WTC11 (cell line): Measurements from ENCODE around the gene DIO3. TPM values are rescaled to one million over a fixed set of nuclear protein-coding genes. Genes with fewer than 3 reads are reported as not detected.

Source experiments
- ATAC-seq: fragments of 200-7000 bp; cut with Tn5 transposase; 2 replicates; pipeline ENCODE4 v1.10.0; 2021; ENCODE audit warnings: mild to moderate bottlenecking, moderate library complexity
- CTCF ChIA-PET: fragments of 300-600 bp; sonication (Branson Sonifier 250); formaldehyde crosslinking; loops from one replicate; lab custom pipeline; 2021; ENCODE audit warnings: antibody characterized with exemption; lab: Charles Lee
- POLR2A ChIA-PET: fragments of 350-600 bp; sonication (Branson Sonifier 250); formaldehyde crosslinking; loops from one replicate; lab custom pipeline; 2021; ENCODE audit warnings: antibody characterized with exemption; lab: Charles Lee
- DNase-seq: peaks from one replicate; pipeline ENCODE4 v3.0.0; 2021; ENCODE audit warnings: low spot score
- H3K27ac Mint-ChIP-seq: 2 replicates; pipeline ENCODE4 v1.8.0; 2021; ENCODE audit warnings: mixed read lengths
- H3K27me3 Mint-ChIP-seq: 2 replicates; pipeline ENCODE4 v1.8.0; 2021; ENCODE audit warnings: low read depth, mild to moderate bottlenecking, moderate library complexity, mixed read lengths
- H3K36me3 Mint-ChIP-seq: 2 replicates; pipeline ENCODE4 v1.8.0; 2021; ENCODE audit warnings: mixed read lengths
- H3K4me1 Mint-ChIP-seq: 2 replicates; pipeline ENCODE4 v1.8.0; 2022; ENCODE audit warnings: mixed read lengths
- H3K4me3 Mint-ChIP-seq: 2 replicates; pipeline ENCODE4 v1.8.0; 2021; ENCODE audit warnings: mild to moderate bottlenecking, moderate library complexity, mixed read lengths
- H3K9me3 Mint-ChIP-seq: 2 replicates; pipeline ENCODE4 v1.8.0; 2021; ENCODE audit warnings: mixed read lengths
- AFF4 ChIP-seq: sonication (generic); formaldehyde crosslinking; IDR thresholded peaks from 2 replicates; pipeline ENCODE4 v1.8.1; 2023; ENCODE audit warnings: mild to moderate bottlenecking, missing genetic modification reagents, borderline replicate concordance
- E2F4 ChIP-seq: sonication (generic); formaldehyde crosslinking; IDR thresholded peaks from 2 replicates; pipeline ENCODE4 v1.8.1; 2022; ENCODE audit warnings: low read depth, mild to moderate bottlenecking, moderate library complexity, missing genetic modification reagents, borderline replicate concordance
- ETV6 ChIP-seq: sonication (generic); formaldehyde crosslinking; IDR thresholded peaks from 2 replicates; pipeline ENCODE4 v1.8.1; 2022; ENCODE audit warnings: mild to moderate bottlenecking, missing genetic modification reagents
- FOXJ3 ChIP-seq: sonication (generic); formaldehyde crosslinking; IDR thresholded peaks from 2 replicates; pipeline ENCODE4 v1.9.0; 2021; ENCODE audit warnings: missing genetic modification reagents, mild to moderate bottlenecking, borderline replicate concordance
- MLX ChIP-seq: sonication (generic); formaldehyde crosslinking; IDR thresholded peaks from 2 replicates; pipeline ENCODE4 v1.8.1; 2023; ENCODE audit warnings: mild to moderate bottlenecking, missing genetic modification reagents, moderate library complexity
- NR1H2 ChIP-seq: sonication (generic); formaldehyde crosslinking; IDR thresholded peaks from 2 replicates; pipeline ENCODE4 v1.9.0; 2021; ENCODE audit warnings: mild to moderate bottlenecking, moderate library complexity, missing genetic modification reagents
- NR2C2 ChIP-seq: sonication (generic); formaldehyde crosslinking; IDR thresholded peaks from 2 replicates; pipeline ENCODE4 v1.8.0; 2022; ENCODE audit warnings: mild to moderate bottlenecking, missing genetic modification reagents
- NR3C1 ChIP-seq: sonication (generic); formaldehyde crosslinking; conservative IDR thresholded peaks from 2 replicates; pipeline ENCODE4 v1.8.1; 2023; ENCODE audit warnings: low read depth, mild to moderate bottlenecking, missing genetic modification reagents
- OVOL2 ChIP-seq: fragments of 250-450 bp; sonication (Bioruptor Pico); IDR thresholded peaks from 2 replicates; pipeline ENCODE4 v1.9.0; 2021; ENCODE audit warnings: mild to moderate bottlenecking, borderline replicate concordance
- PREB ChIP-seq: sonication (generic); formaldehyde crosslinking; IDR thresholded peaks from 2 replicates; pipeline ENCODE4 v1.8.1; 2022; ENCODE audit warnings: mild to moderate bottlenecking, missing genetic modification reagents, moderate library complexity, borderline replicate concordance
- SOX15 ChIP-seq: fragments of 250-450 bp; sonication (Bioruptor Pico); IDR thresholded peaks from 2 replicates; pipeline ENCODE4 v1.9.0; 2021; ENCODE audit warnings: mild to moderate bottlenecking
- SP1 ChIP-seq: sonication (generic); formaldehyde crosslinking; conservative IDR thresholded peaks from 2 replicates; pipeline ENCODE4 v1.8.1; 2022; ENCODE audit warnings: missing genetic modification reagents
- TEAD1 ChIP-seq: sonication (generic); formaldehyde crosslinking; IDR thresholded peaks from 2 replicates; pipeline ENCODE4 v1.8.0; 2022; ENCODE audit warnings: mild to moderate bottlenecking, missing genetic modification reagents
- ZBTB43 ChIP-seq: sonication (generic); formaldehyde crosslinking; IDR thresholded peaks from 2 replicates; pipeline ENCODE4 v1.8.1; 2023; ENCODE audit warnings: mild to moderate bottlenecking, missing genetic modification reagents
- ZMAT4 ChIP-seq: fragments of 250-450 bp; sonication (Bioruptor Pico); IDR thresholded peaks from 2 replicates; pipeline ENCODE4 v1.9.0; 2021; ENCODE audit warnings: mild to moderate bottlenecking
- ZNF138 ChIP-seq: sonication (generic); formaldehyde crosslinking; conservative IDR thresholded peaks from 2 replicates; pipeline ENCODE4 v1.8.1; 2022; ENCODE audit warnings: mild to moderate bottlenecking, moderate library complexity, missing genetic modification reagents
- ZNF219 ChIP-seq: sonication (generic); formaldehyde crosslinking; IDR thresholded peaks from 2 replicates; pipeline ENCODE4 v1.8.0; 2023; ENCODE audit warnings: missing genetic modification reagents, mild to moderate bottlenecking, borderline replicate concordance
- ZNF416 ChIP-seq: fragments of 250-450 bp; sonication (Bioruptor Pico); IDR thresholded peaks from 2 replicates; pipeline ENCODE4 v1.9.0; 2021; ENCODE audit warnings: mild to moderate bottlenecking, inconsistent platforms
- ZNF512 ChIP-seq: sonication (generic); formaldehyde crosslinking; IDR thresholded peaks from 2 replicates; pipeline ENCODE4 v1.8.1; 2022; ENCODE audit warnings: missing genetic modification reagents, borderline replicate concordance
- ZNF671 ChIP-seq: fragments of 250-450 bp; sonication (Bioruptor Pico); IDR thresholded peaks from 2 replicates; pipeline ENCODE4 v1.8.0; 2021; ENCODE audit warnings: mild to moderate bottlenecking
- total RNA-seq: library from RNA; stranded (reverse); gene quantifications from 3 replicates; pipeline ENCODE4 v1.2.3, GENCODE V29; 2021

Gene DIO3
- total RNA-seq, 1 experiment from 2014 or later = 0.52 TPM

GRCh38 chr14:101595349-101595748 lies 34.1 kb downstream of the DIO3 start (continued):
- no peak for TF ChIP-seq ZNF512 (CRISPR knock-in tag)
- TF ChIP-seq ZNF219 (CRISPR knock-in tag) = no peak
- no peak for TF ChIP-seq NR3C1 (CRISPR knock-in tag)

GRCh38 chr14:101595887-101596721 lies 34.8 kb downstream of the DIO3 start:
- Mint-ChIP-seq H3K4me1 (no peaks in the 10 kb centered on the region), H3K36me3 (peaks cover 7% of the 10 kb centered on the region; the same call in 1 of the 2 replicates), H3K27ac (no peak overlapping the region), H3K27me3 (peaks cover 8% of the 10 kb centered on the region), H3K9me3 (peaks cover 30% of the 10 kb centered on the region), H3K4me3 (no peak overlapping the region)
- TF ChIP-seq E2F4 (CRISPR knock-in tag) (no peak), ZNF416 (no peak), SP1 (CRISPR knock-in tag) (no peak), OVOL2 (CRISPR knock-in tag) (no peak), ZNF138 (CRISPR knock-in tag) (no peak), AFF4 (no peak), NR2C2 (CRISPR knock-in tag) (no peak), ETV6 (CRISPR knock-in tag) (no peak), NR1H2 (CRISPR knock-in tag) (no peak), MLX (no peak), ZMAT4 (no peak), FOXJ3 (CRISPR knock-in tag) (no peak), ZNF671 (no peak)
- CTCF ChIA-PET = no interaction called here
- ATAC-seq (no peak), DNase-seq (no peak)
- POLR2A ChIA-PET = no interaction called here

- no peak overlapping the region for H3K4me3 Mint-ChIP-seq
- ChIA-PET POLR2A (no interaction called here), CTCF (no interaction called here)
- DNase-seq (no peak), ATAC-seq (no peak)
- no peaks in the 10 kb centered on the region for H3K4me1 Mint-ChIP-seq
- no peak overlapping the region for H3K27ac Mint-ChIP-seq
- H3K27me3 Mint-ChIP-seq = peaks cover 8% of the 10 kb centered on the region
- H3K36me3 Mint-ChIP-seq = peaks cover 7% of the 10 kb centered on the region; the same call in 1 of the 2 replicates
- H3K9me3 Mint-ChIP-seq = peaks cover 30% of the 10 kb centered on the region
- TF ChIP-seq PREB (no peak), SOX15 (CRISPR knock-in tag) (no peak), OVOL2 (CRISPR knock-in tag) (no peak), TEAD1 (CRISPR knock-in tag) (no peak), ZBTB43 (CRISPR knock-in tag) (no peak)
Measured at GRCh38 chr14:101596742-101597141, 35.4 kb downstream of the DIO3 start.
